MCF 10A (cell line): ENCODE measurements around the gene CTDSPL. TPM values are rescaled to one million over a fixed set of nuclear protein-coding genes. Genes with fewer than 3 reads are reported as not detected.

Experiments used
- BruUV-seq: library from RNA; stranded (reverse); fragments of 400-500 nt; replicated peaks from 2 replicates; lab custom pipeline; 2021; lab: Mats Ljungman, UMichigan
- CTCF ChIA-PET: fragments of 300-600 bp; sonication (Branson Sonifier 250); formaldehyde crosslinking; extraction: SDS; loops from one replicate; lab custom pipeline; 2021; ENCODE audit warnings: antibody characterized with exemption, inconsistent platforms; lab: Yijun Ruan, JAX
- POLR2A ChIA-PET: fragments of 300-600, 350-650 bp; sonication (Branson Sonifier 250); formaldehyde crosslinking; extraction: SDS; loops from one replicate; lab custom pipeline; 2020; ENCODE audit warnings: antibody characterized with exemption, inconsistent platforms; lab: Yijun Ruan, JAX
- DNase-seq: peaks from one replicate; pipeline ENCODE4 v3.0.0-alpha.2; 2018; ENCODE audit not compliant: unreplicated experiment
- H3K27ac Mint-ChIP-seq: one replicate; pipeline ENCODE4 v1.8.0; 2022; ENCODE audit warnings: mild to moderate bottlenecking, low read depth, mixed read lengths; ENCODE audit not compliant: unreplicated experiment
- H3K27me3 Mint-ChIP-seq: one replicate; pipeline ENCODE4 v1.8.0; 2022; ENCODE audit warnings: mixed read lengths; ENCODE audit not compliant: insufficient read depth, unreplicated experiment
- H3K36me3 Mint-ChIP-seq: one replicate; pipeline ENCODE4 v1.8.0; 2022; ENCODE audit warnings: mild to moderate bottlenecking, moderate library complexity, mixed read lengths; ENCODE audit not compliant: insufficient read depth, unreplicated experiment
- H3K4me1 Mint-ChIP-seq: one replicate; pipeline ENCODE4 v1.8.0; 2022; ENCODE audit warnings: mixed read lengths; ENCODE audit not compliant: insufficient read depth, unreplicated experiment
- H3K4me3 Mint-ChIP-seq: one replicate; pipeline ENCODE4 v1.8.0; 2022; ENCODE audit warnings: mild to moderate bottlenecking, moderate library complexity, mixed read lengths; ENCODE audit not compliant: unreplicated experiment
- H3K9me3 Mint-ChIP-seq: one replicate; pipeline ENCODE4 v1.8.0; 2022; ENCODE audit warnings: mixed read lengths; ENCODE audit not compliant: unreplicated experiment
- CTCF ChIP-seq: fragments of 200-600 bp; IDR thresholded peaks from one replicate; pipeline ENCODE4 v1.8.0; 2022; ENCODE audit warnings: antibody characterized with exemption, mild to moderate bottlenecking; ENCODE audit not compliant: unreplicated experiment
- intact Hi-C: fragments of 100-400 bp; cut with micrococcal nuclease; formaldehyde crosslinking; loops from 2 replicates; pipeline ENCODE4 v1.14.1; 2022
- total RNA-seq: library from RNA; stranded (reverse); gene quantifications from 2 replicates; pipeline ENCODE4 v1.2.3, GENCODE V29; 2022

The CTDSPL gene
- total RNA-seq, 1 experiment from 2014 or later, result 38.8 TPM

- H3K36me3 Mint-ChIP-seq, result no peaks in the 10 kb centered on the region
- POLR2A ChIA-PET, result no interaction called here
- TF ChIP-seq CTCF, result no peak
- CTCF ChIA-PET, result interaction anchor here (0.6 to 1.0 kb wide), 3 partner anchors 89 to 1323 kb away, joined by 3 read pairs; no protein-coding TSS in a partner anchor
- H3K4me1 Mint-ChIP-seq, result peaks cover 37% of the 10 kb centered on the region
- H3K27ac Mint-ChIP-seq, result peak overlapping the region; percentile 86
- H3K27me3 Mint-ChIP-seq, result no peaks in the 10 kb centered on the region
- no peaks in the 10 kb centered on the region for H3K9me3 Mint-ChIP-seq
- DNase-seq, result no peak
- intact Hi-C loops, result no loop called here
- no peak overlapping the region for H3K4me3 Mint-ChIP-seq
- BruUV-seq, result no TSS peak
These were observed 2.3 kb upstream of the CTDSPL start for GRCh38 chr3:37859354-37859753.

GRCh38 chr3:37859908-37860199 is 1.8 kb upstream of the CTDSPL start:
- DNase-seq, result no peak
- CTCF ChIA-PET, result interaction anchor here (0.7 kb wide), 1 partner anchor 89 kb away, joined by 3 read pairs; no protein-coding TSS in a partner anchor

GRCh38 chr3:37862219-37862902 is 681 bp downstream of the CTDSPL start:
- intact Hi-C loops, result no loop called here
- TF ChIP-seq CTCF, result no peak
- DNase-seq, result peak; percentile 50
- Mint-ChIP-seq H3K4me1 (peaks cover 24% of the 10 kb centered on the region), H3K4me3 (peak overlapping the region; percentile 78), H3K9me3 (no peaks in the 10 kb centered on the region), H3K36me3 (no peaks in the 10 kb centered on the region), H3K27me3 (no peaks in the 10 kb centered on the region), H3K27ac (peak overlapping the region; percentile 2)
- TSS peak; percentile 16 for BruUV-seq
- ChIA-PET POLR2A (interaction anchor here (0.9 to 1.4 kb wide), 2 partner anchors 9 to 90 kb away, joined by 3 to 5 read pairs; no protein-coding TSS in a partner anchor), CTCF (interaction anchor here (0.5 to 2.1 kb wide), 2 partner anchors 8 to 11 kb away, joined by 4 to 11 read pairs; no protein-coding TSS in a partner anchor)

More at GRCh38 chr3:37859908-37860199, 1.8 kb upstream of the CTDSPL start:
- TSS peak; percentile 46 for BruUV-seq
- no peaks in the 10 kb centered on the region for H3K27me3 Mint-ChIP-seq
- H3K36me3 Mint-ChIP-seq, result no peaks in the 10 kb centered on the region
- intact Hi-C loops, result no loop called here
- peak overlapping the region; percentile 87 for H3K4me3 Mint-ChIP-seq
- no peak for TF ChIP-seq CTCF
- POLR2A ChIA-PET, result no interaction called here
- no peaks in the 10 kb centered on the region for H3K9me3 Mint-ChIP-seq
- peaks cover 37% of the 10 kb centered on the region for H3K4me1 Mint-ChIP-seq
- H3K27ac Mint-ChIP-seq, result peak overlapping the region; percentile 86

GRCh38 chr3:37862903-37863815 is 1.5 kb downstream of the CTDSPL start:
- H3K27ac Mint-ChIP-seq, result peak overlapping the region; percentile 40
- peak; percentile 44 for DNase-seq
- TF ChIP-seq CTCF, result no peak
- H3K4me3 Mint-ChIP-seq, result peak overlapping the region; percentile 78
- POLR2A ChIA-PET, result interaction anchor here (0.6 to 2.5 kb wide), 15 partner anchors 8 to 302 kb away, joined by 3 to 12 read pairs (median 4); partner anchors contain the start of genes ACAA1 and OXSR1
- H3K9me3 Mint-ChIP-seq, result no peaks in the 10 kb centered on the region
- CTCF ChIA-PET, result interaction anchor here (0.5 to 2.1 kb wide), 4 partner anchors 8 to 181 kb away, joined by 3 to 11 read pairs (median 5); no protein-coding TSS in a partner anchor
- BruUV-seq, result no TSS peak
- H3K4me1 Mint-ChIP-seq, result peaks cover 19% of the 10 kb centered on the region
- intact Hi-C loops, result no loop called here
- H3K27me3 Mint-ChIP-seq, result no peaks in the 10 kb centered on the region
- no peaks in the 10 kb centered on the region for H3K36me3 Mint-ChIP-seq
